ENCODE measurements around the gene SF1. TPM values are rescaled to one million over a fixed set of nuclear protein-coding genes. Genes with fewer than 3 reads are reported as not detected.

The SF1 gene
- total and polyA plus RNA-seq, 8 donors, result 99.8 to 181 (median 137) TPM

GRCh38 chr11:64769283-64769682 is 9.1 kb downstream of the SF1 start:
- WGBS, 2 donors, result 88 to 90% methylated on average over 6 of the region's 6 CpGs
- H3K27ac ChIP-seq, result no peak overlapping the region

GRCh38 chr11:64768300-64768694 is 10.0 kb downstream of the SF1 start:
- 91 to 93% methylated on average over 6 of the region's 6 CpGs for WGBS, 2 donors
- intact Hi-C loops (cut with DNase I), result no loop called here
- Histone ChIP-seq H3K36me3 (peaks cover 18 to 97% (median 87%) of the 10 kb centered on the region in 3 donors), H3K9me3 (no peaks in the 10 kb centered on the region), H3K27me3 (no peaks in the 10 kb centered on the region), H3K27ac (no peak overlapping the region), H3K4me1 (peaks cover 0 to 18% (median 5%) of the 10 kb centered on the region in 3 donors), H3K4me3 (no peak overlapping the region)
- DNase-seq, result no peak
- no peak for ATAC-seq
- FAIRE-seq, result no peak
- TF ChIP-seq CTCF (IDR thresholded peaks at IDR 0.05), result no peak

More at GRCh38 chr11:64769283-64769682, 9.1 kb downstream of the SF1 start:
- FAIRE-seq (no peak), ATAC-seq (no peak), DNase-seq (no peak)
- intact Hi-C loops (cut with DNase I), result no loop called here
- no peak for TF ChIP-seq CTCF (IDR thresholded peaks at IDR 0.05)
- Histone ChIP-seq H3K4me3 (no peak overlapping the region), H3K9me3 (no peaks in the 10 kb centered on the region), H3K27me3 (no peaks in the 10 kb centered on the region), H3K4me1 (peaks cover 0 to 21% (median 7%) of the 10 kb centered on the region in 3 donors), H3K36me3 (peaks cover 19 to 100% (median 90%) of the 10 kb centered on the region in 3 donors)

- H3K27me3 ChIP-seq, result no peaks in the 10 kb centered on the region
- no peak overlapping the region for H3K4me3 ChIP-seq
- no peak overlapping the region for H3K27ac ChIP-seq
- intact Hi-C loops (cut with DNase I), result no loop called here
- DNase-seq, result peak in 5 of 6 donors; percentile 42 to 76 (median 75)
- peaks cover 0 to 12% (median 5%) of the 10 kb centered on the region in 3 donors for H3K4me1 ChIP-seq
- no peak for FAIRE-seq
- peak in 3 of 4 donors; percentile 36 to 53 (median 43) for ATAC-seq
- H3K9me3 ChIP-seq, result no peaks in the 10 kb centered on the region
- peaks cover 16 to 95% (median 81%) of the 10 kb centered on the region in 3 donors for H3K36me3 ChIP-seq
- peak; percentile 66 to 79 (median 72) for TF ChIP-seq CTCF (IDR thresholded peaks at IDR 0.05)
- WGBS, 2 donors, result 52 to 55% methylated on average over 19 of the region's 19 CpGs
Measured at GRCh38 chr11:64767344-64768299, 10.7 kb downstream of the SF1 start.

GRCh38 chr11:64766881-64767280 is 11.5 kb downstream of the SF1 start:
- H3K4me3 ChIP-seq, result no peak overlapping the region
- WGBS, 2 donors, result 96 to 99% methylated on average over 11 of the region's 11 CpGs
- H3K27me3 ChIP-seq, result no peaks in the 10 kb centered on the region
- FAIRE-seq (no peak), DNase-seq (peak in 1 of 6 donors; percentile 37), ATAC-seq (no peak)
- H3K4me1 ChIP-seq, result peaks cover 0 to 6% (median 5%) of the 10 kb centered on the region in 3 donors
- H3K9me3 ChIP-seq, result no peaks in the 10 kb centered on the region
- peaks cover 16 to 87% (median 73%) of the 10 kb centered on the region in 3 donors for H3K36me3 ChIP-seq
- no peak overlapping the region for H3K27ac ChIP-seq
- no peak for TF ChIP-seq CTCF (IDR thresholded peaks at IDR 0.05)
- intact Hi-C loops (cut with DNase I), result no loop called here
